ENCODE results near the gene CNTNAP2.

DNA sequence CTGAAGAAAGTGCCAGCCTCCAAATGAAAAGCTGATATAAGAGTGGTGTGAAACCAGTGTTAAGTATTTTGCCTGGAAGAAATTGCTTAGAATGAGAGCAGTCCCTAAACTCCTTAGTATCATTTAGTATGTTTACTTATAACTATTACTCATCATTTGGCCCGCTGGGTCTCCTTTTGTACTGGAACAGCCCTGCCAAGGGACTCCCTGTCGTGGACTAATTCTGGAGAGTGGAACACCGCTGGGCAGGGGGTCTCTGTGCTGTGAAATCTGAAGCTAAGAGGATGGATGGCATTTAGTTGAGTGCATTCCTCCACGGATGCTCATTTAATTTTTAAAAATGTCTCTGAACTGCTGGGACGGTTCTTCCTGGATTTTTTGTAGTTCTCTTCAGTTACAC is 1584.1 kb downstream of the CNTNAP2 start:
- TF ChIP-seq EZH2phosphoT487 (IDR thresholded peaks at IDR 0.05; ENCODE audit: insufficient read depth, low read depth) = no peak
- TF ChIP-seq EZH2 (IDR thresholded peaks at IDR 0.05; ENCODE audit: insufficient read depth, poor library complexity, severe bottlenecking) = no peak

All from GM23248 (cell line).